CD4-positive, alpha-beta memory T cell (primary cell): ENCODE results near the gene KCTD21. TPM values are rescaled to one million over a fixed set of nuclear protein-coding genes. Genes with fewer than 3 reads are reported as not detected.

ENCODE experiments used
- CTCF ChIA-PET: fragments of 350-600 bp; sonication (Branson Sonifier 250); formaldehyde crosslinking; loops from one replicate; lab custom pipeline; 2021; ENCODE audit warnings: inconsistent platforms; ENCODE audit not compliant: partially characterized antibody; lab: Charles Lee
- POLR2A ChIA-PET: fragments of 350-600 bp; sonication (Branson Sonifier 250); formaldehyde crosslinking; loops from one replicate; lab custom pipeline; 2021; ENCODE audit not compliant: partially characterized antibody; lab: Charles Lee
- DNase-seq, 5 donors: peaks; one replicate each; pipeline versions ENCODE4 v3.0.0 to v3.0.0-alpha.2; 2020 to 2022; ENCODE audit warnings: mixed read lengths in 1 of 5
- H3K27ac ChIP-seq: one replicate; pipeline ENCODE4 v1.7.0; 2013; ENCODE audit warnings: low read depth, low read length
- H3K27me3 ChIP-seq: 2 replicates; pipeline ENCODE4 v1.7.0; 2013; ENCODE audit warnings: mild to moderate bottlenecking, low read length, moderate library complexity; ENCODE audit not compliant: insufficient read depth
- H3K36me3 ChIP-seq: 2 replicates; pipeline ENCODE4 v1.7.0; 2013; ENCODE audit warnings: mild to moderate bottlenecking, low read length, moderate library complexity; ENCODE audit not compliant: insufficient read depth
- H3K4me1 ChIP-seq: 2 replicates; pipeline ENCODE4 v1.7.0; 2013; ENCODE audit warnings: mild to moderate bottlenecking, low read length, moderate library complexity; ENCODE audit not compliant: insufficient read depth
- H3K4me3 ChIP-seq, 2 donors: one replicate each; pipeline ENCODE4 v1.7.0; 2013; ENCODE audit warnings: low read length in 2 of 2, mild to moderate bottlenecking in 1 of 2
- H3K9me3 ChIP-seq, 2 donors: one replicate each; pipeline ENCODE4 v1.7.0; 2013; ENCODE audit warnings: low read length in 2 of 2, control low read depth in 1 of 2; ENCODE audit not compliant: control insufficient read depth in 1 of 2
- H3K27ac Mint-ChIP-seq, 7 donors: one replicate each; pipeline ENCODE4 v1.8.0; 2020 to 2021; ENCODE audit warnings: mixed read lengths in 7 of 7, mild to moderate bottlenecking in 6 of 7, inconsistent platforms in 3 of 7, moderate library complexity in 3 of 7
- H3K27me3 Mint-ChIP-seq, 2 donors: one replicate each; pipeline ENCODE4 v1.8.0; 2020 to 2021; ENCODE audit warnings: mixed read lengths in 2 of 2
- H3K36me3 Mint-ChIP-seq, 2 donors: one replicate each; pipeline ENCODE4 v1.8.0; 2020 to 2021; ENCODE audit warnings: mixed read lengths in 2 of 2, inconsistent platforms in 1 of 2, mild to moderate bottlenecking in 1 of 2
- H3K4me1 Mint-ChIP-seq, 4 donors: one replicate each; pipeline ENCODE4 v1.8.0; 2020 to 2021; ENCODE audit warnings: mixed read lengths in 4 of 4, mild to moderate bottlenecking in 1 of 4
- H3K4me3 Mint-ChIP-seq, 8 donors: one replicate each; pipeline ENCODE4 v1.8.0; 2020 to 2021; ENCODE audit warnings: mixed read lengths in 8 of 8, mild to moderate bottlenecking in 7 of 8, moderate library complexity in 6 of 8, inconsistent platforms in 3 of 8
- H3K9me3 Mint-ChIP-seq, 8 donors: one replicate each; pipeline ENCODE4 v1.8.0; 2020 to 2021; ENCODE audit warnings: mixed read lengths in 8 of 8, mild to moderate bottlenecking in 5 of 8, inconsistent platforms in 3 of 8, moderate library complexity in 1 of 8
- intact Hi-C: fragments of 100-400 bp; cut with micrococcal nuclease; formaldehyde crosslinking; loops from one replicate; pipeline ENCODE4 v1.15.1; 2023
- polyA plus RNA-seq, 2 donors: library from polyadenylated mRNA; unstranded; fragments of 300-500 nt; fragmentation: Illumina TruSeq; gene quantifications; one replicate each; pipeline ENCODE4 v1.2.3, GENCODE V29; 2021
- total RNA-seq, 2 experiments: library from RNA; stranded (reverse); gene quantifications; one replicate each; pipeline ENCODE4 v1.2.3, GENCODE V29; 2021

KCTD21 gene
- total and polyA plus RNA-seq, 4 experiments from 2014 or later, result 0.88 to 8.6 (median 5.3) TPM

- no peaks in the 10 kb centered on the region for H3K27me3 ChIP-seq
- no peak overlapping the region for H3K27ac ChIP-seq
- H3K9me3 Mint-ChIP-seq, result no peaks in the 10 kb centered on the region
- no peaks in the 10 kb centered on the region for H3K9me3 ChIP-seq
- ChIA-PET POLR2A (interaction anchor here (1.3 kb wide), 1 partner anchor 10 kb away, joined by 3 read pairs; the partner anchor contains the start of gene USP35), CTCF (no interaction called here)
- peaks cover 32% of the 10 kb centered on the region for H3K4me1 ChIP-seq
- H3K4me3 ChIP-seq, result no peak overlapping the region
- peaks cover 20 to 21% of the 10 kb centered on the region in 2 donors for H3K36me3 Mint-ChIP-seq
- no peaks in the 10 kb centered on the region for H3K36me3 ChIP-seq
- H3K4me3 Mint-ChIP-seq, result no peak overlapping the region
- no peak for DNase-seq
- intact Hi-C loops, result no loop called here
- peak overlapping the region in 3 of 7 donors; percentile 49 to 83 (median 78) for H3K27ac Mint-ChIP-seq
- no peaks in the 10 kb centered on the region for H3K27me3 Mint-ChIP-seq
- peaks cover 28 to 45% (median 35%) of the 10 kb centered on the region in 4 donors for H3K4me1 Mint-ChIP-seq
Measured at GRCh38 chr11:78199015-78199652, 10.7 kb upstream of the KCTD21 start.

DNA sequence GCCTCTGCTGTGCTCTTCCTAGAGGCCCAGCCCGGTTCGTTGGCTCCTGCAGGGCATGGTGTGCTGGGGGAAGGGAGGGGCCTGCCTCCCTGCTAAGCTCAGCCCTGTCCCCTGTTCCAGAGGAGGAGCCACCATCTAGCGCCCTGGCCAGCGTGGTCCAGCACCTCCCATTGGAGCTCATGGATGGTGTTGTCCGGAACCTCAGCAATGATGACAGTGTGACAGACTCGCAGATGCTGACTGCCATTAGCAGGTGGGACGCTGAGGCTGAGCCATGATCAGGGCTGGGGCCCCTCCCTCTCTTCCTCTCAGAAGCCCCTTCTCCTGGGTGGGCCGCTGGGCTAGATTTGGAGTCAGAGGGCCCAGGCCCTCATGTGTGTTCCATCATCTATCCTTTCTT, 9.4 kb upstream of the KCTD21 start:
- peaks cover 29 to 47% (median 38%) of the 10 kb centered on the region in 4 donors for H3K4me1 Mint-ChIP-seq
- H3K27ac Mint-ChIP-seq, result peak overlapping the region in 1 of 7 donors; percentile 19
- no peak for DNase-seq
- POLR2A ChIA-PET, result no interaction called here
- no peaks in the 10 kb centered on the region for H3K9me3 Mint-ChIP-seq
- Histone ChIP-seq H3K36me3 (no peaks in the 10 kb centered on the region), H3K4me3 (no peak overlapping the region), H3K27ac (no peak overlapping the region), H3K27me3 (no peaks in the 10 kb centered on the region), H3K4me1 (peaks cover 23% of the 10 kb centered on the region), H3K9me3 (no peaks in the 10 kb centered on the region)
- intact Hi-C loops, result no loop called here
- no peaks in the 10 kb centered on the region for H3K27me3 Mint-ChIP-seq
- H3K36me3 Mint-ChIP-seq, result peaks cover 21 to 22% of the 10 kb centered on the region in 2 donors
- CTCF ChIA-PET, result no interaction called here
- H3K4me3 Mint-ChIP-seq, result no peak overlapping the region

DNA sequence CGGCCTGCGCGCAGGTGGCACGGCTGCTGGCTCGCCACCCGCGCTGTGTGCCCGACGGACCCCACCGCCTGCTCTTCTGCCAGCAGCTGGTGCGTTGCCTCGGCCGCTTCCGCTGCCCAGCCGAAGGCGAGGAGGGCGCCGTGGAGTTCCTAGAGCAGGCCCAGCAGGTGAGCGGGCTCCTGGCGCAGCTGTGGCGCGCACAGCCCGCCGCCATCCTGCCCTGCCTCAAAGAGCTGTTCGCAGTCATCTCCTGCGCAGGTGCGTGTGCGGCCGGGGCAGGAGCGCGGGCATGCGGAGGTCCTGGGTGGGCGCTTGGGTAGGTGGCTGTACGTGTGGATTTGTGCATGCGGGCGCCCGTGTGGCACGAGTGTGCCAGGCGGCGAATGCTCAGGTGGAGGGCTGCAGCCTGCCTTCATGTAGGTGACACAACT, 8.2 kb upstream of the KCTD21 start:
- Histone ChIP-seq H3K4me1 (peaks cover 16% of the 10 kb centered on the region), H3K27me3 (no peaks in the 10 kb centered on the region), H3K9me3 (no peaks in the 10 kb centered on the region), H3K27ac (no peak overlapping the region), H3K36me3 (no peaks in the 10 kb centered on the region), H3K4me3 (no peak overlapping the region)
- CTCF ChIA-PET, result no interaction called here
- no peaks in the 10 kb centered on the region for H3K9me3 Mint-ChIP-seq
- peaks cover 19 to 21% of the 10 kb centered on the region in 2 donors for H3K36me3 Mint-ChIP-seq
- POLR2A ChIA-PET, result no interaction called here
- intact Hi-C loops, result no loop called here
- H3K27ac Mint-ChIP-seq, result no peak overlapping the region
- H3K4me3 Mint-ChIP-seq, result no peak overlapping the region
- DNase-seq, result no peak
- peaks cover 19 to 42% (median 30%) of the 10 kb centered on the region in 4 donors for H3K4me1 Mint-ChIP-seq
- no peaks in the 10 kb centered on the region for H3K27me3 Mint-ChIP-seq

DNA sequence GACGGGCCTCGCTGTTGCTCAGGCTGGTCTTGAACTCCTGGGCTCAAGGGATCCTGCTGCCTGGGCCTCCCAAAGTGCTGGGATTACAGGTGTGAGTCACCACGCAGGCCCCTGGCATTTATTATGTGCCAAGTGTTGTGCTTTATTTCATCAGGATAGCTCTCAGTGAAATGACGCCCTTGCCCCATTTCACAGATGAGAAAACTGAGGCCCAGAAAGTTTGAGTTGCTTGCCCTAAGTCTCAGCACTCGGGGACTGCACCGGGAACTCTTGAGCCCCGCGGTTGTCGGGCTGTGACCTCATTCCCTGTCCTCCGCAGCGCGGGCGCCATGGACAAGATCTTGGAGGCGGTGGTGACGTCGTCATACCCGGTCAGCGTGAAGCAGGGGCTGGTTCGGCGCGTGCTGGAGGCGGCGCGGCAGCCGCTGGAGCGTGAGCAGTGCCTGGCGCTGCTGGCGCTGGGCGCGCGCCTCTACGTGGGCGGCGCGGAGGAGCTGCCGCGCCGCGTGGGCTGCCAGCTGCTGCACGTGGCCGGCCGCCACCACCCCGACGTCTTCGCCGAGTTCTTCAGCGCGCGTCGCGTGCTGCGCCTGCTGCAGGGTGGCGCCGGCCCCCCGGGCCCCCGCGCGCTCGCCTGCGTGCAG, 7.6 kb upstream of the KCTD21 start:
- H3K36me3 Mint-ChIP-seq, result peaks cover 14 to 18% of the 10 kb centered on the region in 2 donors
- ChIA-PET POLR2A (no interaction called here), CTCF (no interaction called here)
- H3K27me3 Mint-ChIP-seq, result no peaks in the 10 kb centered on the region
- H3K27ac ChIP-seq, result no peak overlapping the region
- H3K9me3 Mint-ChIP-seq, result no peaks in the 10 kb centered on the region
- DNase-seq, result no peak
- H3K9me3 ChIP-seq, result no peaks in the 10 kb centered on the region
- peaks cover 16 to 41% (median 28%) of the 10 kb centered on the region in 4 donors for H3K4me1 Mint-ChIP-seq
- no peaks in the 10 kb centered on the region for H3K27me3 ChIP-seq
- no peak overlapping the region for H3K4me3 Mint-ChIP-seq
- H3K27ac Mint-ChIP-seq, result peak overlapping the region in 1 of 7 donors; percentile 52
- peaks cover 12% of the 10 kb centered on the region for H3K4me1 ChIP-seq
- H3K4me3 ChIP-seq, result no peak overlapping the region
- H3K36me3 ChIP-seq, result no peaks in the 10 kb centered on the region
- intact Hi-C loops, result no loop called here

- H3K27me3 ChIP-seq, result no peaks in the 10 kb centered on the region
- Mint-ChIP-seq H3K36me3 (peaks cover 12 to 13% of the 10 kb centered on the region in 2 donors), H3K9me3 (no peaks in the 10 kb centered on the region), H3K27ac (peak overlapping the region in 2 of 7 donors; percentile 4 to 53), H3K4me1 (peaks cover 23 to 50% (median 38%) of the 10 kb centered on the region in 4 donors), H3K27me3 (no peaks in the 10 kb centered on the region), H3K4me3 (no peak overlapping the region)
- H3K4me3 ChIP-seq, result no peak overlapping the region
- CTCF ChIA-PET, result interaction anchor here (1.2 kb wide), 1 partner anchor 34 kb away, joined by 4 read pairs; no protein-coding TSS in a partner anchor
- POLR2A ChIA-PET, result interaction anchor here (1.3 to 2.2 kb wide), 2 partner anchors 8 to 55 kb away, joined by 3 to 11 read pairs; partner anchors contain the start of gene ALG8
- H3K27ac ChIP-seq, result no peak overlapping the region
- intact Hi-C loops, result no loop called here
- H3K9me3 ChIP-seq, result no peaks in the 10 kb centered on the region
- no peaks in the 10 kb centered on the region for H3K36me3 ChIP-seq
- DNase-seq, result no peak
- H3K4me1 ChIP-seq, result peaks cover 22% of the 10 kb centered on the region
Measured at GRCh38 chr11:78194490-78194889, 6.1 kb upstream of the KCTD21 start.

DNA sequence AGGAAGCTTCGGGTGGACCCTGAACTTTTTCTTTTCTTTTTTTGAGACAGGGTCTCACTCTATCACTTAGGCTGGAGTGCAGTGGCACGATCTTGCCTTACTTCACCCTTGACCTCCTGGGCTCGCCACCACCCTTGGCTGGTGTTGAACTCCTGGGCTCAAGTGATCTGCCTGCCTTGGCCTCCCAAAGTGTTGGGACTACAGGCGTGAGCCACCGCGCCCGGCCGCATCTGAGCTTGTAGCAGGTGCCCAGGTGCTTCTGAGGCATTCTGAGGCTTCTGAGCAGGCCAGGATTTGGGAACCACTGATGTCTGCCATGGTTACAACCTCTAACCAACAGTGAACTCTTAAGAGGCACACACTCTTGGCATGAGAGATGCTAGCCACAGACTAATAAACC, 5.4 kb upstream of the KCTD21 start:
- no peak for DNase-seq
- Histone ChIP-seq H3K4me3 (no peak overlapping the region), H3K4me1 (peaks cover 28% of the 10 kb centered on the region), H3K36me3 (no peaks in the 10 kb centered on the region), H3K9me3 (no peaks in the 10 kb centered on the region), H3K27ac (no peak overlapping the region), H3K27me3 (no peaks in the 10 kb centered on the region)
- Mint-ChIP-seq H3K4me3 (no peak overlapping the region), H3K27me3 (no peaks in the 10 kb centered on the region), H3K4me1 (peaks cover 24 to 57% (median 41%) of the 10 kb centered on the region in 4 donors), H3K36me3 (peaks cover 12% of the 10 kb centered on the region in 2 donors), H3K27ac (peak overlapping the region in 3 of 7 donors; percentile 19 to 73 (median 44)), H3K9me3 (no peaks in the 10 kb centered on the region)
- intact Hi-C loops, result no loop called here
- POLR2A ChIA-PET, result interaction anchor here (1.3 to 2.2 kb wide), 2 partner anchors 9 to 54 kb away, joined by 3 to 11 read pairs; partner anchors contain the start of gene ALG8
- CTCF ChIA-PET, result interaction anchor here (1.1 to 1.2 kb wide), 2 partner anchors 9 to 34 kb away, joined by 3 to 4 read pairs; no protein-coding TSS in a partner anchor

- peak overlapping the region in 3 of 8 donors; percentile 19 to 33 (median 20) for H3K4me3 Mint-ChIP-seq
- peak overlapping the region in 6 of 7 donors; percentile 6 to 83 (median 57) for H3K27ac Mint-ChIP-seq
- Histone ChIP-seq H3K4me1 (peaks cover 28% of the 10 kb centered on the region), H3K27me3 (no peaks in the 10 kb centered on the region), H3K9me3 (no peaks in the 10 kb centered on the region), H3K36me3 (no peaks in the 10 kb centered on the region), H3K4me3 (no peak overlapping the region), H3K27ac (no peak overlapping the region)
- ChIA-PET CTCF (interaction anchor here (1.1 kb wide), 1 partner anchor 10 kb away, joined by 3 read pairs; no protein-coding TSS in a partner anchor), POLR2A (interaction anchor here (1.3 to 2.2 kb wide), 2 partner anchors 10 to 54 kb away, joined by 3 to 11 read pairs; partner anchors contain the start of gene ALG8)
- H3K4me1 Mint-ChIP-seq, result peaks cover 26 to 64% (median 40%) of the 10 kb centered on the region in 4 donors
- no peaks in the 10 kb centered on the region for H3K9me3 Mint-ChIP-seq
- peaks cover 7 to 15% of the 10 kb centered on the region in 2 donors for H3K36me3 Mint-ChIP-seq
- no peak for DNase-seq
- H3K27me3 Mint-ChIP-seq, result no peaks in the 10 kb centered on the region
- intact Hi-C loops, result no loop called here
Measured at GRCh38 chr11:78192911-78193351, 4.5 kb upstream of the KCTD21 start.
